Measurements from ENCODE around the gene MAP2K7.
"Not testable (repeated sequence)": the region's sequence is repeated elsewhere in the genome, so short reads cannot be mapped to it uniquely, and the experiment has no call there.

The MAP2K7 gene

GRCh38 chr19:7885818-7886217, 17.9 kb upstream of the MAP2K7 start:
- DNase-seq (ENCODE audit: low read depth) = no peak

- DNase-seq (ENCODE audit: low read depth) = no peak
Measured at GRCh38 chr19:7887408-7888144, 16.1 kb upstream of the MAP2K7 start.

- no peak for DNase-seq (ENCODE audit: low read depth)
Measured at GRCh38 chr19:7888145-7888825, 15.4 kb upstream of the MAP2K7 start, which contains the start of gene LRRC8E. Gene LRRC8E, plus strand, starts transcription at chr19:7888510. Its CDS starts 7,094 bp downstream, at chr19:7895604.

- DNase-seq (ENCODE audit: low read depth) = no peak
Measured at GRCh38 chr19:7888826-7889217, 14.9 kb upstream of the MAP2K7 start.

GRCh38 chr19:7893362-7894101, 10.1 kb upstream of the MAP2K7 start:
- not testable (repeated sequence) for DNase-seq (ENCODE audit: low read depth)

GRCh38 chr19:7894612-7895309, 8.9 kb upstream of the MAP2K7 start:
- DNase-seq (ENCODE audit: low read depth) = no peak

- no peak for DNase-seq (ENCODE audit: low read depth)
Measured at GRCh38 chr19:7895565-7895964, 8.1 kb upstream of the MAP2K7 start.

GRCh38 chr19:7897292-7897691, 6.4 kb upstream of the MAP2K7 start:
- no peak for DNase-seq (ENCODE audit: low read depth)

GRCh38 chr19:7898967-7899366, 4.7 kb upstream of the MAP2K7 start:
- DNase-seq (ENCODE audit: low read depth) = no peak

GRCh38 chr19:7899751-7900378, 3.8 kb upstream of the MAP2K7 start:
- no peak for DNase-seq (ENCODE audit: low read depth)

- DNase-seq (ENCODE audit: low read depth) = no peak
Measured at GRCh38 chr19:7900401-7900870, 3.2 kb upstream of the MAP2K7 start.

GRCh38 chr19:7900931-7901330, 2.7 kb upstream of the MAP2K7 start:
- no peak for DNase-seq (ENCODE audit: low read depth)

GRCh38 chr19:7901337-7901736, 2.3 kb upstream of the MAP2K7 start:
- no peak for DNase-seq (ENCODE audit: low read depth)

GRCh38 chr19:7902796-7903243, 857 bp upstream of the MAP2K7 start:
- DNase-seq (ENCODE audit: low read depth) = no peak

- peak; percentile 45 for DNase-seq (ENCODE audit: low read depth)
Measured at GRCh38 chr19:7904074-7905020, 670 bp downstream of the MAP2K7 start.

GRCh38 chr19:7905268-7905667, 1.6 kb downstream of the MAP2K7 start:
- DNase-seq (ENCODE audit: low read depth) = no peak

GRCh38 chr19:7905859-7906258, 2.2 kb downstream of the MAP2K7 start:
- no peak for DNase-seq (ENCODE audit: low read depth)

GRCh38 chr19:7907122-7907521, 3.4 kb downstream of the MAP2K7 start:
- no peak for DNase-seq (ENCODE audit: low read depth)

GRCh38 chr19:7907544-7907943, 3.9 kb downstream of the MAP2K7 start:
- DNase-seq (ENCODE audit: low read depth) = no peak

- DNase-seq (ENCODE audit: low read depth) = no peak
Measured at GRCh38 chr19:7908078-7908699, 4.5 kb downstream of the MAP2K7 start.

All from stimulated activated CD8-positive, alpha-beta memory T cell treated with anti-CD3 and anti-CD28 coated beads, Interleukin-4, amount 100 ng/mL, for 24 hours (primary cell).